Uterus (tissue), 2 donors: ENCODE data around the gene ARAF.

Experiments used
- POLR2A ChIP-seq, 2 donors: fragments of 450-650 bp; IDR thresholded peaks; one replicate each; pipeline ENCODE4 v1.6.1; 2016; ENCODE audit warnings: antibody characterized with exemption in 2 of 2, mild to moderate bottlenecking in 1 of 2, moderate library complexity in 1 of 2
- TF ChIP-seq, protein P1 (sequence below), 4 experiments: fragments of 200-600 bp in 2 of 4; fragments of 450-650 bp in 2 of 4; sonication (generic) in 2 of 4; IDR thresholded peaks; one replicate each; pipeline ENCODE4 v1.5.1; 2016 to 2019; ENCODE audit warnings: antibody characterized with exemption in 4 of 4, mild to moderate bottlenecking in 2 of 4, moderate library complexity in 1 of 4

DNA sequence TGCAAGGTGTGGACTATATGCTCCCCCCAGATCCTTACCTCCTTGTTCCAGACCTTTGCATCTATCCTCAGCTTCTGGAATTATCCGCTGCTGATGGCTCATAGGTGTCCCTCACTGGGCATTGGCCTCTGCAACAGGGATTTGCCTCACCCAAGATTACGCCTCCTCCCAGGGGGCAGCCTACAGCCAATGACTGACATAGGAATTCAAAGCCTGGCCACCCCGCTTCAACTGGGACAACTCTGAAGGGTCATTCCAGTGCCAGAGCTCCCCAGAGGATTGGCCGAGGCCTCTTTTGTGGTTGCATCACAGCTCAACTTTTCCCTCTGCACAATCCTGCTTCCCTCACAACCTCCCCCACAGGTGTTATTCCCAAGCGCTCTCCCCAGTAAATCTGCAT is 53.6 kb downstream of the ARAF start:
- no peak for TF ChIP-seq POLR2A (IDR thresholded peaks at IDR 0.05)
- TF ChIP-seq, protein P1, sequence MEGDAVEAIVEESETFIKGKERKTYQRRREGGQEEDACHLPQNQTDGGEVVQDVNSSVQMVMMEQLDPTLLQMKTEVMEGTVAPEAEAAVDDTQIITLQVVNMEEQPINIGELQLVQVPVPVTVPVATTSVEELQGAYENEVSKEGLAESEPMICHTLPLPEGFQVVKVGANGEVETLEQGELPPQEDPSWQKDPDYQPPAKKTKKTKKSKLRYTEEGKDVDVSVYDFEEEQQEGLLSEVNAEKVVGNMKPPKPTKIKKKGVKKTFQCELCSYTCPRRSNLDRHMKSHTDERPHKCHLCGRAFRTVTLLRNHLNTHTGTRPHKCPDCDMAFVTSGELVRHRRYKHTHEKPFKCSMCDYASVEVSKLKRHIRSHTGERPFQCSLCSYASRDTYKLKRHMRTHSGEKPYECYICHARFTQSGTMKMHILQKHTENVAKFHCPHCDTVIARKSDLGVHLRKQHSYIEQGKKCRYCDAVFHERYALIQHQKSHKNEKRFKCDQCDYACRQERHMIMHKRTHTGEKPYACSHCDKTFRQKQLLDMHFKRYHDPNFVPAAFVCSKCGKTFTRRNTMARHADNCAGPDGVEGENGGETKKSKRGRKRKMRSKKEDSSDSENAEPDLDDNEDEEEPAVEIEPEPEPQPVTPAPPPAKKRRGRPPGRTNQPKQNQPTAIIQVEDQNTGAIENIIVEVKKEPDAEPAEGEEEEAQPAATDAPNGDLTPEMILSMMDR (IDR thresholded peaks at IDR 0.05): no peak
